CD4-positive, alpha-beta T cell treated with Interleukin-2 at 100 ng/mL for 4 hours (primary cell): ENCODE measurements around the gene LIMK1.
"Not testable (repeated sequence)": the region's sequence is repeated elsewhere in the genome, so short reads cannot be mapped to it uniquely, and the experiment has no call there.

ENCODE experiments used
- DNase-seq: peaks from one replicate; pipeline ENCODE4 v3.0.0-alpha.2; 2020; ENCODE audit warnings: low spot score

LIMK1 gene

GRCh38 chr7:74084722-74085578, 1.3 kb downstream of the LIMK1 start:
- DNase-seq: no peak

DNA sequence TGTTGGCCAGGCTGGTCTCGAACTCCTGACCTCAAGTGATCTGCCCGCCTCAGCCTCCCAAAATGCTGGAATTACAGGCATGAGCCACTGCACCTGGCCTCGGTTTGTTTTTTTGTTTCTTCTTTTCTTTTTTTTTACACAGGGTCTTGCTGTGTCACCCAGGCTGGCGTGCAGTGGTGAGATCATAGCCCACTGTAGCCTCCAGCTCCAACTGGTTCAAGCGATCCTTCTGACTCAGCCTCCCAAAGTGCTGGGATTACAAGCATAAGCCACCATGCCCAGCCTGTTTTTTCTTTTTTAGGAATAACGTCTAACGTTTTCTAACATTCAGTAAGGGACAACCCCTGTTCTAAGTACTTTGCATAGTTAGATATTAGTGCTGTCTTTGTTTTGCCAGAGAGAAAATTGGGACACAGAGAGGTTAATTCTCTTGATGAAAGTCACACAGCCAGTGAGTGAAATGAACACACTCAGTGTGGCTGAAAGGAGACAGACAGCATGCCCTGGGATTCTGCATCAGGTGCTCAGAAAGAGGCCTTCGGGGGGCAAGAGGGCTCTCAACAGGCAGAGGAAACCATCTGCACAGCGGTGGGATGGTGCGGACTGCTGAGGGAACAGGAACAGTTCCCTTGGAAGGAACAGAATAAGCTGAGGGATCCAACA, 4.3 kb downstream of the LIMK1 start:
- no peak for DNase-seq

GRCh38 chr7:74092321-74092963, 8.8 kb downstream of the LIMK1 start:
- no peak for DNase-seq

GRCh38 chr7:74092964-74093471, 9.4 kb downstream of the LIMK1 start:
- DNase-seq: no peak

DNA sequence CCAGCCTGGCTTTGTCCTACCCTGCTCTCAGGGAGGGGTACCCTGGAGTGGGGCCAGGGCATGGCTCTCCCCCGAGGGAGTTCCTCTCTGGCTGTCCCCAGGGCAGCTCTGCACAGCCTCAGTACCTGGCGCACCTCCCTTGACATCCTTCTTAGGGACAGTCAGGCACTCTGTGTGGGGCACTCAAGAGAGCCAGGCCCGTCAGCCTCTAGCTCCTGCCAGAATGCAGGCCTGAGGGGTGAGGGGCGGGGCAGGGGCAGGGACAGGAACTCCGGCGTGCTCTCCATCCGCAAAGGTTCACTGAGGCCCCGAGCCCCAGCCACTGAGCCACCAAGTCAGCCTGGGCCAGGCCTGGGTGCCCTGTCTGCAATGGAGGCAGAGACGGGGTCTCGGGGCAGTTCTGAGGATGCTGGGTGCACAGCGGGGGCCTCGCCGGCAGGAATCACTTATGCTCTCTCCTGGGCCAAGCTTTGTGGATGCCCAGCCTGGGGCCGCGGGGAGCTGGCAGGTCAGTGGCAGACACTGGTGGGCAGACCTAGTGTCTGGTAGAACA, 10.1 kb downstream of the LIMK1 start:
- no peak for DNase-seq

- peak; percentile 82 for DNase-seq
Observed at GRCh38 chr7:74094224-74095101, 10.9 kb downstream of the LIMK1 start.

- DNase-seq: no peak
Observed at GRCh38 chr7:74095135-74095534, 11.5 kb downstream of the LIMK1 start.

DNA sequence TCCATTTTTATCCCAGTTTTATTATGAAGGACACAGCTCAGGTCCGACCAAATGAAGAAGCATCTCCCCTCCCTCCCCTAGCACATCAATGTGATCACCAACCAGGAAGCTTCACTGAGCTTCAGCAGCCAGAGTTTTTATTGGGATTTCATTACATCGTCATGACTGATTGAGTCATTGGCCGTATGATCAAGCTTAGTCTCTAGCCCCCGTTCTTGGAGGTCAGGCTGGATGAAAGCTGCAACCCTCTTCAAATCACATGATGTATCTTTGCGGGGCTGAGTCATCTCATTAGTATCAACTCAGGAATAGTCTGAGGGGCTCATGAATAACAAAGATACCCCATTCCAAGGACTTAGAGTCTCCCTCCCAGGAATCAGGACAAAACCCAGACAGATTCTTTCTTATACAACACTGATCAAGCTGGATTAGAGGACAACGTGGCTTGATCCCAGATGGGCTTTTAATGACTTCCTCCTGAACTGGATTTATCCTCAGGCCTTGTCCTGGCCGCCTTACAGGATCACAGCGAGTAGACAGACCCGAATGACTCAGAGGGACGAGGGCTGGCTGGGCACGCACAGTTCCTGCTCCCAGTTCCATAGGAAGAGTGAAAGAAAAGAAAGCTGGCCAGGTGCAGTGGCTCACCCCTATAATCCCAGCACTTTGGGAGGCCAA, 14.5 kb downstream of the LIMK1 start:
- no peak for DNase-seq

- no peak for DNase-seq
Observed at GRCh38 chr7:74099031-74099430, 15.4 kb downstream of the LIMK1 start.

DNA sequence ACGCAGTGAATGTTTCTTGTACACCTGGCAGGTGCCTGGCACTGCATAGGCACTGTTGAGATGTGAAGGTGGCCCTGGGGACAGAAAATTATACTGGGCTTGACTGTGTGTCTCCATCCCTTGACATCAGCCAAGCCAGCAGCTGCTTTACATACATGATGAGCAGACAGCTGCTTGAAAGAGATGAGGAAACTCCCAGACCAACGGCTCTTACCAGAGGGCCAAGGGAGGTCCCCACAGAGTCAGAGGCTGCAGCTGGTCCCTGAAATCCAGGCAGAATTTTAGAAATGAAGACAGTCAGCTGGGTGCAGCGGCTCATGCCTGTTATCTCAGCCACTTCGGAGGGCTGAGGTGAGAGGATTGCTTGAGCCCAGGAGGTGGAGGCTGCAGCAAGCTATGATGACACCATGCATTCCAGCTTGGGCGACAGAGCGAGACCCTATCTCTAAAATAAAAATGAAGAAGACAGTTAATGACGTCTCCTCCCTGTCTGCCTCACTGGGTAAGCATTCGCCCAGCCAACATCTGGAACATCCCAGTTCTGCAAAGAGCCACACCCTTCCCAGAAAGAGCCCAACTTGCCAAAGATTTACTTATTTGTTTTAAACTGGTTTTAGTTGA, 17.6 kb downstream of the LIMK1 start:
- no peak for DNase-seq

DNA sequence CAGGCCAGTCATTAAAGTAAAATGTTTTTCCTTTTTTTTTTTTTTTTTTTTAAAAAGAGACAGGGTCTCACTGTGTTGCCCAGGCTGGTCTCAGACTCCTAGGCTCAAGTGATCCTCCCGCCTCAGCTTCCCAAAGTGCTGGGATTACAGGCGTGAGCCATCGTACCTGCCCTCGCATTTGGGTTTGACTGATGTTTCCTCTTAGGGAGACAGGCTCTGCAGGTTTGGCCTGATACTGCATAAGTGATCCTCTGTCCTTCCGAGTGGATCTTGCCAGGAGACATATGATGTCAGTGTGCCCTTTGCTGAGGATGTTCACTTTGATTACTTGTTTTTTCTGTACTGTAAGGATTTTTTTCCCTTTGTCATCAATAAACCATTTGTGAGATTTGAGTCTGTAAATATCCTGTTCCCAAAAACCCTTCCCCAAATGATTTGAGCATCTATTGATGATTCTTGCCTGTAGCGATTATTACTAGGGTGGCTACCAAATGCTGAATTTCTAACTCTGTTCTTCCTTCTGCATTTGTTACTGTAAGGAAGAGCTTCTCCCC, 19.7 kb downstream of the LIMK1 start:
- no peak for DNase-seq

DNA sequence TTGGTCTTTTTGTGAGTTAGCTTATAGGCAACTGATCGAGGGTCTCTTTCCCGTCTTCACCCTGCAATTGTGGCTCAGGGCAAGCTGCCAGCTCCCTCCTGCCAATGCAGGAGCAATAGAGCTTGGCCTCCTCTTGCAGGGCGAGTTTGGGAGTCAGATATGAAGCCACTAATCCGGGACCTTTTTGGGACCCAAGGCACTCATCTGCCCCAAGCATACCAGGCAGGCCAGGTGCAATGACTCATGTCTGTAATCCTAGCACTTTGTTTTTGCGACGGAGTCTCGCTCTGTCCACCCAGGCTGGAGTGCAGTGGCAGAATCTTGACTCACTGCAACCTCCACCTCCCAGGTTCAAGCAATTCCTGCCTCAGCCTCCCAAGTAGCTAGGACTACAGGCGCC, 21.1 kb downstream of the LIMK1 start:
- no peak for DNase-seq

- DNase-seq: no peak
Observed at GRCh38 chr7:74105992-74106391, 22.4 kb downstream of the LIMK1 start.

DNA sequence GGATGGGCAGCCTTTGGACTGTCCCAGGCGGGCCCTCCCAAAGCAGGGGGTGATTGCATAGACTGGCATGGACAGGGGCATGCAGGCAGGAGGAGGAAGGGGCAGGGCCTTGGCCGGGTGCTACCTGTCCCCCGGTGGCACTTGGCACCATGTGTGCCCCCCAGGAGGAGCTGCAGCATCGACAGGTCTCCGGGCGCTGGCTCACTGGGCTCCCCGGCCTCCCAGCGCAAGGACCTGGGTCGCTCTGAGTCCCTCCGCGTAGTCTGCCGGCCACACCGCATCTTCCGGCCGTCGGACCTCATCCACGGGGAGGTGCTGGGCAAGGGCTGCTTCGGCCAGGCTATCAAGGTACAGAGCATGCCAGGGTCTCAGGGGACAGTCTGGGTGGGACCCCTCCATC, 23.2 kb downstream of the LIMK1 start:
- no peak for DNase-seq

DNA sequence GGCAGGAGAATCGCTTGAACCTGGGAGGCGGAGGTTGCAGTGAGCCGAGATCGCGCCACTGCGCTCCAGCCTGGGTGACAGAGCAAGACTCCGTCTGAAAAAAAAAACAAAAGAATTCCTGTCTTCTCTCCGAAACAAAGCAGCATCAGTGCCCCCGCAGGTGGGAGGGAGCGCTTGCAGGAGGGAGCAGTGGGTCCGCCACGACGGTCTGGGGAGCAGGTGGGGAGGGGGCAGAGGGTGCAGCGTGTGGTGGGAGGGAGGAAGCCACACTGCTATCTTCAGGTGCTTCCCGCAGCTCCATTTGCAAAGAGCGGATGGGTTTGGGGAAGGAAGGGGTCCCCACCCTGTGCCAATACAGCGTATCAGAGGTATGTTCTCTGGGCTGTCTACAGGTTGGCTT, 31.7 kb downstream of the LIMK1 start:
- DNase-seq: no peak

- DNase-seq: no peak
Observed at GRCh38 chr7:74116356-74116755, 32.8 kb downstream of the LIMK1 start.

DNA sequence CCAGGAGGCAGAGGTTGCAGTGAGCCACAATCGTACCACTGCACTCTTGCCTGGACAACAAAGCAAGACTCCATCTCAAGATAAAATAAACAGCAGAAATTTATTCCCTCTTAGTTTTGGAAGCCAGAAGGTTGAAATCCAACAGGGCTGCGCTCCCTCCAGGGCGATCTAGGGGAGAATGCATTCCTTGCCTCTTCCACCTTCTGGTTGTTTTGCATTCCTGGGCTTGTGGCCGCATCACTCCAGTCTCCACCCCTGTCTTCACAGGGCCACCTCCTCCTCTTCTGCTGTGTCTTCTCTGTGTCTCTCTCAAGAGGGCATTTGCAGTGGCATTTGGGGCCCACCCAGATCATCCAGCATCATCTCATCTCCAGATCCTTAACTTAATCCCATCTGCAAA, 36.2 kb downstream of the LIMK1 start:
- DNase-seq: no peak

- DNase-seq: no peak
Observed at GRCh38 chr7:74121401-74122249, 38.0 kb downstream of the LIMK1 start.

- DNase-seq: not testable (repeated sequence)
Observed at GRCh38 chr7:74123892-74124291, 40.3 kb downstream of the LIMK1 start.
